Lower leg skin (tissue), 4 donors: ENCODE measurements around the gene CCDC66. TPM values are rescaled to one million over a fixed set of nuclear protein-coding genes. Genes with fewer than 3 reads are reported as not detected.

Source experiments
- DNase-seq, 2 donors: peaks; one replicate each; pipeline ENCODE4 v3.0.0-alpha.2; 2019; ENCODE audit warnings: low spot score in 2 of 2
- H3K4me3 ChIP-seq: fragments of 200-600 bp; sonication (generic); 2 replicates; pipeline ENCODE4 v1.5.1; 2017; ENCODE audit warnings: mild to moderate bottlenecking, low read depth; ENCODE audit not compliant: poor library complexity, severe bottlenecking
- POLR2A ChIP-seq, 2 donors: fragments of 450-650 bp; IDR thresholded peaks; one replicate each; pipeline ENCODE4 v1.6.1; 2016 to 2017; ENCODE audit warnings: antibody characterized with exemption in 2 of 2, mild to moderate bottlenecking in 1 of 2, moderate library complexity in 1 of 2
- WGBS, 2 donors: methylation state at CpG; one replicate each; pipeline ENCODE4 v1.1.5; 2018; 5-methylcytosine and 5-hydroxymethylcytosine counted together
- intact Hi-C: fragments of 100-400 bp; cut with DNase I; formaldehyde crosslinking; loops from one replicate; pipeline ENCODE4 v1.15.0; 2023; ENCODE audit warnings: low total_unique reads
- total RNA-seq, 4 donors: library from RNA; depleted of rRNA; stranded (reverse); fragments of >200 nt; gene quantifications; one replicate each; pipeline ENCODE4 v1.1.0, GENCODE V29; 2016
- TF ChIP-seq, protein P1 (sequence below), 3 donors: fragments of 450-650 bp; IDR thresholded peaks; one replicate each; pipeline ENCODE4 v1.5.1; 2016; ENCODE audit warnings: antibody characterized with exemption in 3 of 3, mild to moderate bottlenecking in 3 of 3, moderate library complexity in 2 of 3

CCDC66 gene
- total RNA-seq, 4 donors from 2014 or later = 13.4 to 37.5 (median 16.5) TPM

DNA sequence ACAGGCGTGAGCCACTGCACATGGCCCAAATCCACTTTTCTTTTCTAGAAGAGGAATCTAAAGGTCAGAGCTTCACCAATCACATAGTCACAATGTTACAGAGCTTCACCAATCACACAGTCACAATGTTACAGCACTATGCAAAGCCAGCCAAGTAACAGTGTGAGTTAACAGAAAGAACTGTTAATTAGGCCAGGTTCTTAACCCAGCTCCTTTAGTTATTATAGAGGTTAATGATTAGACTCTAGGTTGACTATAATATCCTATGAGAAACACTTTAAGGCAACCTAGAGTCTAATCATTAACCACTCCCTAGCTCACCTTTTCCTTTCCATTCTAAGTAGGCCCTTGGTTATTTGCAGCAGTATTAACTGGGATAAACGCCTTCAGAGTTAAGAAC, 72.1 kb downstream of the CCDC66 start:
- no peak for TF ChIP-seq POLR2A (IDR thresholded peaks at IDR 0.05)
- TF ChIP-seq, protein P1, sequence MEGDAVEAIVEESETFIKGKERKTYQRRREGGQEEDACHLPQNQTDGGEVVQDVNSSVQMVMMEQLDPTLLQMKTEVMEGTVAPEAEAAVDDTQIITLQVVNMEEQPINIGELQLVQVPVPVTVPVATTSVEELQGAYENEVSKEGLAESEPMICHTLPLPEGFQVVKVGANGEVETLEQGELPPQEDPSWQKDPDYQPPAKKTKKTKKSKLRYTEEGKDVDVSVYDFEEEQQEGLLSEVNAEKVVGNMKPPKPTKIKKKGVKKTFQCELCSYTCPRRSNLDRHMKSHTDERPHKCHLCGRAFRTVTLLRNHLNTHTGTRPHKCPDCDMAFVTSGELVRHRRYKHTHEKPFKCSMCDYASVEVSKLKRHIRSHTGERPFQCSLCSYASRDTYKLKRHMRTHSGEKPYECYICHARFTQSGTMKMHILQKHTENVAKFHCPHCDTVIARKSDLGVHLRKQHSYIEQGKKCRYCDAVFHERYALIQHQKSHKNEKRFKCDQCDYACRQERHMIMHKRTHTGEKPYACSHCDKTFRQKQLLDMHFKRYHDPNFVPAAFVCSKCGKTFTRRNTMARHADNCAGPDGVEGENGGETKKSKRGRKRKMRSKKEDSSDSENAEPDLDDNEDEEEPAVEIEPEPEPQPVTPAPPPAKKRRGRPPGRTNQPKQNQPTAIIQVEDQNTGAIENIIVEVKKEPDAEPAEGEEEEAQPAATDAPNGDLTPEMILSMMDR (IDR thresholded peaks at IDR 0.05) = no peak
- no peak for DNase-seq
- intact Hi-C loops = no loop called here
- 88 to 97% methylated on average over 2 of the region's 2 CpGs for WGBS, 2 donors
- no peak overlapping the region for H3K4me3 ChIP-seq

DNA sequence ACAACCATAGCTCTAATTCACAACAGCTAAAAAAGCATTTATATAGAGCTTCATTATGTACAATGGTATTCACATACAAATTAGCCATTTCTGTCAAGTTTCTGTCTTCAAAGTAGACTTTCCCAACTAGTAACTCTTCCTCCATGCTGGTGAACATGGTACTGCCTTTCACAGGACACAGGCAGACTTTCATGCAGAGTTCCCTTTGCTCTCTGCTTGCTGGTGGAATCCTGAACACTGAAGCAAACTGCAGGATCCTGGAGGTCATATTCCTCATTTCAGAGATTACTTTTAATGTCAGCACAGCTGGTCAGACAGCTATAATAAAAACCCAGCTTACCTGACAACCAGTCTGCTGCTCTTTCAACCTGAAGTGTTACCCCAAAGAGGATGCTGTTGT, 72.5 kb downstream of the CCDC66 start:
- intact Hi-C loops = no loop called here
- no peak for TF ChIP-seq POLR2A (IDR thresholded peaks at IDR 0.05)
- TF ChIP-seq, protein P1 (IDR thresholded peaks at IDR 0.05) = no peak
- DNase-seq = no peak
- no peak overlapping the region for H3K4me3 ChIP-seq

DNA sequence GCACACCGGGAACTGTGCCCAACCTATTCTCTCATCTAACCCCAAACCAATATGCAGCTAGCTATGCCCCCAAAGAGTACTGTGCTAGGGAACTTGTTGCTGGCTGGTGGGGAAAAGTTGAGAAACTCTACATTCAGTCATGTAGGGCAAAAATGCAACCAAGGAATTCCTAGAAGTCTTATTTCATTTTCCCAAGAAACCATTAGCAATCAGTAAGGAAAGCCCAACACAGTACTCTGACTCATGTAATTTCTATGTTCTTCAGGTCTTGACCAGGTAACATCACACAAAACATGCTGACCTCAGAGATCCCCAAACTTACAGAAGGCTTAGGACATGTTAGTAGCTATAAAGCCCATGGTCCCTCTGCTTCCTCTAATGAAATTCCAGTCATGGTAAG, 74.0 kb downstream of the CCDC66 start:
- H3K4me3 ChIP-seq = no peak overlapping the region
- no peak for DNase-seq
- WGBS, 2 donors = 100% methylated on average over 1 of the region's 1 CpG
- intact Hi-C loops = no loop called here
- TF ChIP-seq, protein P1 (IDR thresholded peaks at IDR 0.05) = no peak
- TF ChIP-seq POLR2A (IDR thresholded peaks at IDR 0.05) = no peak

DNA sequence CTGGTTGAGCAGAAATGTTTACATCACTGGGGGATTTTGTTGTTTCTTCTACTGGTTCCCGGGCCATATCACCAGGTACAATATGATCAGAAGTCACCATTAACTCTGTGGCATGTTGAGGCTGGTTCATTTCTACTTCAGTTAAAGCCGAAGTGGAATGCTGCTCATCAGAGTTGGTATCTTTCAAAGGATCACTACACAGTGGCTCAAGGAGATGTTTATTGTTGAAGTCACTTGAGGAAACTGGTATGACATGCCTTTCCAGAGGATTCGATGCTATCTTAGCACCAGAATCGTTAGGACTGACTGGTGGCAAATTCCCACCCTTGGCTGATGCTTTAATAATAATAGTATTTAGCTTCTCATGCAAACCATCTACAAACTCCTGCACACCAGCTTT, 76.2 kb downstream of the CCDC66 start:
- WGBS, 2 donors = 62 to 80% methylated on average over 4 of the region's 4 CpGs
- TF ChIP-seq, protein P1 (IDR thresholded peaks at IDR 0.05) = no peak
- TF ChIP-seq POLR2A (IDR thresholded peaks at IDR 0.05) = no peak
- intact Hi-C loops = no loop called here

DNA sequence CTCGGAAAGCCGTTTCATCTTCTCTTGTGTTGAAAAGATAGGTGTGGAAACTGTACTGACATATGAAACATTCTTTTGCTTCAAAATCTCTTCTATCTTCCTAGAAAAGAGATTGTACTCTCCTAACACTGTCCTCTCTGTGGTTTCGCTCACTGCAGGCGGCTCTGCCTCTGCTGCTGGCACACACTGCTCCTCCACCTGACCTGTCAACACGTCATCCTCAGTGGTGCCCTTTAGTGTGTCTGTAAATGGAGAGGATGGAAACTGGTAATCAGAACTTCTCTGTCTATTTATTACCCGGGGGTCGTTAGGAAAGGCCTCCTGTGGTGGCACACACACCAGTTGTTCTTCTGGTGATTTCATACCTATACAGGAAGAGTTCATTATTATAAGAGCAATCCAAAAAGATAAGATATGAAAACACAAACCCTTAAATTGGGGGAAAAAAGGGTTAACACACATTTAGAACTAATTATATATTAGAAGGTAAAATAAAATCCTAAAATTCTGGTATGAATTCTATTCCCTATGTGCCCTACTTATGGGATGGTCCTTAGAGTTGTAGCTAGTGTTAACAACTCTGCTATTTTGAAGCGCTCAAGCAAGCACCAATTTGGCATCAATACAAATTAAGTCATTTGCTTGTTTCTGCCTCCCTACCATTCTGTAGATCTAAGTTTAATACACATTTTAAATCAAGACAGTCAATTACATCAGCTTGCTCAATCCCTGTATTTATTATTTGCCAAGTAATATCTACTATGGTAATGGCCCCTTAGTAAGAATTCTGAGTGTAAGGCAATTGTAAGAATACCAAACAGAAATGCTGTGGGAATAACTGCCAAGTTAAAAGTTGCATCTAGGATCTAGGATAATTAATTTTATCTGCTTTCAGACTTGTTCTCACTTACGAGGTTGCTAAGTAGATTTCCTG, 76.9 kb downstream of the CCDC66 start:
- 87 to 90% methylated on average over 9 of the region's 9 CpGs for WGBS, 2 donors
- no peak overlapping the region for H3K4me3 ChIP-seq
- DNase-seq = no peak
- intact Hi-C loops = no loop called here
- no peak for TF ChIP-seq POLR2A (IDR thresholded peaks at IDR 0.05)

More for the DNA sequence above, 76.2 kb downstream of the CCDC66 start:
- DNase-seq = no peak
- H3K4me3 ChIP-seq = no peak overlapping the region

GRCh38 chr3:56645407-56645806, 88.4 kb downstream of the CCDC66 start:
- WGBS, 2 donors = 94% methylated on average over 2 of the region's 2 CpGs
- no peak for TF ChIP-seq POLR2A (IDR thresholded peaks at IDR 0.05)
- TF ChIP-seq, protein P1 (IDR thresholded peaks at IDR 0.05) = no peak
- intact Hi-C loops = no loop called here
- no peak overlapping the region for H3K4me3 ChIP-seq
- no peak for DNase-seq
